Measurements from ENCODE around the gene ACP1.
"Not testable (repeated sequence)": the region's sequence is repeated elsewhere in the genome, so short reads cannot be mapped to it uniquely, and the experiment has no call there.

Gene ACP1

GRCh38 chr2:310994-311393 is 46.2 kb downstream of the ACP1 start:
- no peak for DNase-seq (ENCODE audit: low read depth, low spot score)

- DNase-seq (ENCODE audit: low read depth, low spot score) = no peak
Measured at GRCh38 chr2:313991-314390, 49.2 kb downstream of the ACP1 start.

GRCh38 chr2:314561-315336 is 50.0 kb downstream of the ACP1 start:
- DNase-seq (ENCODE audit: low read depth, low spot score) = no peak

GRCh38 chr2:315925-316324 is 51.2 kb downstream of the ACP1 start:
- DNase-seq (ENCODE audit: low read depth, low spot score) = not testable (repeated sequence)

- no peak for DNase-seq (ENCODE audit: low read depth, low spot score)
Measured at GRCh38 chr2:316381-316780, 51.6 kb downstream of the ACP1 start.

- peak; percentile 34 for DNase-seq (ENCODE audit: low read depth, low spot score)
Measured at GRCh38 chr2:317501-318424, 53.0 kb downstream of the ACP1 start.

GRCh38 chr2:319059-319600 is 54.4 kb downstream of the ACP1 start:
- DNase-seq (ENCODE audit: low read depth, low spot score) = no peak

GRCh38 chr2:320561-320960 is 55.8 kb downstream of the ACP1 start:
- no peak for DNase-seq (ENCODE audit: low read depth, low spot score)

- DNase-seq (ENCODE audit: low read depth, low spot score) = no peak
Measured at GRCh38 chr2:322326-322725, 57.6 kb downstream of the ACP1 start.

- no peak for DNase-seq (ENCODE audit: low read depth, low spot score)
Measured at GRCh38 chr2:323035-323434, 58.3 kb downstream of the ACP1 start.
